Neural progenitor cell (in vitro differentiated cells): ENCODE results near the gene DNAL4. TPM values are rescaled to one million over a fixed set of nuclear protein-coding genes. Genes with fewer than 3 reads are reported as not detected.

Experiments used
- DNase-seq: peaks from one replicate; pipeline ENCODE4 v3.0.0-alpha.2; 2016; ENCODE audit warnings: low spot score
- H2AFZ ChIP-seq: fragments of 200-600 bp; sonication (generic); replicated peaks from 2 replicates; pipeline ENCODE4 v1.6.1; 2016; ENCODE audit warnings: antibody characterized with exemption
- H3F3A ChIP-seq: fragments of 200-600 bp; sonication (generic); 2 replicates; pipeline ENCODE4 v1.6.1; 2016; ENCODE audit warnings: antibody characterized with exemption, low read depth
- H3K27ac ChIP-seq: fragments of 200-600 bp; sonication (generic); 2 replicates; pipeline ENCODE4 v1.5.1; 2016; ENCODE audit warnings: mild to moderate bottlenecking
- H3K27me3 ChIP-seq: fragments of 200-600 bp; sonication (generic); 2 replicates; pipeline ENCODE4 v1.6.1; 2016; ENCODE audit warnings: mild to moderate bottlenecking, moderate library complexity
- H3K36me3 ChIP-seq: fragments of 200-600 bp; sonication (generic); 2 replicates; pipeline ENCODE4 v1.5.1; 2016
- H3K4me1 ChIP-seq: fragments of 200-600 bp; sonication (generic); 2 replicates; pipeline ENCODE4 v1.6.1; 2016; ENCODE audit warnings: mixed run types
- H3K4me2 ChIP-seq: fragments of 200-600 bp; sonication (generic); 2 replicates; pipeline ENCODE4 v1.6.1; 2016
- H3K4me3 ChIP-seq: fragments of 200-600 bp; sonication (generic); 2 replicates; pipeline ENCODE4 v1.5.1; 2016
- H3K79me2 ChIP-seq: fragments of 200-600 bp; sonication (generic); 2 replicates; pipeline ENCODE4 v1.6.1; 2016; ENCODE audit warnings: low read depth
- H3K9ac ChIP-seq: fragments of 200-600 bp; sonication (generic); 2 replicates; pipeline ENCODE4 v1.6.1; 2016
- H3K9me3 ChIP-seq: fragments of 200-600 bp; sonication (generic); 2 replicates; pipeline ENCODE4 v1.5.1; 2016; ENCODE audit warnings: low read depth
- H4K20me1 ChIP-seq: fragments of 200-600 bp; sonication (generic); 2 replicates; pipeline ENCODE4 v1.6.1; 2016; ENCODE audit warnings: low read depth
- H3K27ac Mint-ChIP-seq: 3 replicates; pipeline ENCODE4 v1.8.0; 2021; ENCODE audit warnings: mixed read lengths
- H3K27me3 Mint-ChIP-seq: 2 replicates; pipeline ENCODE4 v1.8.0; 2022; ENCODE audit warnings: low read depth, mild to moderate bottlenecking, inconsistent platforms, moderate library complexity, mixed read lengths; ENCODE audit not compliant: insufficient read depth
- H3K36me3 Mint-ChIP-seq: 3 replicates; pipeline ENCODE4 v1.8.0; 2021; ENCODE audit warnings: mixed read lengths
- H3K4me1 Mint-ChIP-seq: 3 replicates; pipeline ENCODE4 v1.8.0; 2021; ENCODE audit warnings: mixed read lengths
- H3K4me3 Mint-ChIP-seq: 3 replicates; pipeline ENCODE4 v1.8.0; 2021; ENCODE audit warnings: mild to moderate bottlenecking, moderate library complexity, mixed read lengths
- H3K9me3 Mint-ChIP-seq: 3 replicates; pipeline ENCODE4 v1.8.0; 2020; ENCODE audit warnings: mixed read lengths
- EZH2 ChIP-seq: fragments of 200-600 bp; sonication (generic); IDR thresholded peaks from 2 replicates; pipeline ENCODE4 v1.6.1; 2017; ENCODE audit warnings: antibody characterized with exemption, mild to moderate bottlenecking, moderate library complexity
- EZH2phosphoT487 ChIP-seq: fragments of 200-600 bp; sonication (generic); IDR thresholded peaks from 2 replicates; pipeline ENCODE4 v1.6.1; 2017; ENCODE audit warnings: antibody characterized with exemption
- total RNA-seq: library from RNA; depleted of rRNA; stranded (reverse); fragments of >200 nt; gene quantifications from 2 replicates; pipeline ENCODE4 v1.2.3, GENCODE V29; 2015; ENCODE audit warnings: low replicate concordance
- TF ChIP-seq, protein P1 (sequence below): fragments of 200-600 bp; sonication (generic); IDR thresholded peaks from 2 replicates; pipeline ENCODE4 v1.5.1; 2017; ENCODE audit warnings: antibody characterized with exemption, mild to moderate bottlenecking

The DNAL4 gene
- total RNA-seq, 1 donor from 2014 or later, result 10.7 TPM

DNA sequence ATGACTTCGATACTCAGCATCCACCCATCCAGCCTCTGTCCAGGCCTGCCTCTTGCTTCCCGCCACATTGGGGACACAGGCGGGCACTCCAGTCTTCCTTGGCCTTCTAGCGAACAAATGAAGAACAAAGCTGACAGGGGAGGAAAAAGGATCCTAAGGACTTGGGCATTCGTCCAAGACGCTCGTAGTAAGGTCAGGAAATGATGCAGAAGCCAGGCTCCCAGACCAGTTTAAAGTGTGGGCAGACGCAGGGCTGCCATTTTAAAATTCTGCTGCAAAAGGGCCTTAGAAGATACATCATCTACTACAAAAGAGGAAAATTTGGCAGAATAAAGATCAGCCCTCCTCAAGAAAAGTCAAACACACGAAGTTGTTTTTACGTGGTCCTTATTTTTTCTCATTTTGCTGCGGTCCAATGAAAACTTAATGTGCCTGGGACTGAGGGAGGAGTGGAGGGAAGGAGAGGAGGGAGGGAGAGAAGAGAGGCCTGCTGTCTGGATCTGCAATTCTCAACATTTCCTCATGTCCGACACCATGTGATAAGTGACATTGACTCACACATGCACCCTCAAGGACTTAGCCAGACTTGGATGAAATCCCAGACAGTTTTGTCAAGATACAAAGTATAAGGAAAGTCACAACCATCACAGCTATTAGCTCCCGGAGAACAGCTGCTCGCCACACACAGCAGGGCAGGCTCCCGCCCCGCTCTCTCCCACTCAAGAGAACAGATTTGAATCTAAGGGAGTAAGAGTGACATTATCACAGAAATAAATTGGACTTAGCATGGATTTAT, 5.7 kb downstream of the DNAL4 start:
- Histone ChIP-seq H4K20me1 (peaks cover 3% of the 10 kb centered on the region), H3K36me3 (no peaks in the 10 kb centered on the region), H3K9me3 (no peaks in the 10 kb centered on the region), H3F3A (no peaks in the 10 kb centered on the region), H3K9ac (no peak overlapping the region), H3K4me1 (peaks cover 3% of the 10 kb centered on the region), H2AFZ (no peak overlapping the region), H3K27me3 (no peaks in the 10 kb centered on the region), H3K4me3 (no peak overlapping the region), H3K79me2 (peaks cover under 1% of the 10 kb centered on the region), H3K27ac (no peak overlapping the region), H3K4me2 (no peak overlapping the region)
- H3K9me3 Mint-ChIP-seq, result no peaks in the 10 kb centered on the region
- no peak overlapping the region for H3K27ac Mint-ChIP-seq
- H3K4me1 Mint-ChIP-seq, result peaks cover 7% of the 10 kb centered on the region
- H3K27me3 Mint-ChIP-seq, result peaks cover 3% of the 10 kb centered on the region
- H3K4me3 Mint-ChIP-seq, result no peak overlapping the region
- DNase-seq, result no peak
- H3K36me3 Mint-ChIP-seq, result no peaks in the 10 kb centered on the region
- no peak for TF ChIP-seq EZH2phosphoT487
- no peak for TF ChIP-seq EZH2
- TF ChIP-seq, protein P1, sequence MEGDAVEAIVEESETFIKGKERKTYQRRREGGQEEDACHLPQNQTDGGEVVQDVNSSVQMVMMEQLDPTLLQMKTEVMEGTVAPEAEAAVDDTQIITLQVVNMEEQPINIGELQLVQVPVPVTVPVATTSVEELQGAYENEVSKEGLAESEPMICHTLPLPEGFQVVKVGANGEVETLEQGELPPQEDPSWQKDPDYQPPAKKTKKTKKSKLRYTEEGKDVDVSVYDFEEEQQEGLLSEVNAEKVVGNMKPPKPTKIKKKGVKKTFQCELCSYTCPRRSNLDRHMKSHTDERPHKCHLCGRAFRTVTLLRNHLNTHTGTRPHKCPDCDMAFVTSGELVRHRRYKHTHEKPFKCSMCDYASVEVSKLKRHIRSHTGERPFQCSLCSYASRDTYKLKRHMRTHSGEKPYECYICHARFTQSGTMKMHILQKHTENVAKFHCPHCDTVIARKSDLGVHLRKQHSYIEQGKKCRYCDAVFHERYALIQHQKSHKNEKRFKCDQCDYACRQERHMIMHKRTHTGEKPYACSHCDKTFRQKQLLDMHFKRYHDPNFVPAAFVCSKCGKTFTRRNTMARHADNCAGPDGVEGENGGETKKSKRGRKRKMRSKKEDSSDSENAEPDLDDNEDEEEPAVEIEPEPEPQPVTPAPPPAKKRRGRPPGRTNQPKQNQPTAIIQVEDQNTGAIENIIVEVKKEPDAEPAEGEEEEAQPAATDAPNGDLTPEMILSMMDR, result no peak

DNA sequence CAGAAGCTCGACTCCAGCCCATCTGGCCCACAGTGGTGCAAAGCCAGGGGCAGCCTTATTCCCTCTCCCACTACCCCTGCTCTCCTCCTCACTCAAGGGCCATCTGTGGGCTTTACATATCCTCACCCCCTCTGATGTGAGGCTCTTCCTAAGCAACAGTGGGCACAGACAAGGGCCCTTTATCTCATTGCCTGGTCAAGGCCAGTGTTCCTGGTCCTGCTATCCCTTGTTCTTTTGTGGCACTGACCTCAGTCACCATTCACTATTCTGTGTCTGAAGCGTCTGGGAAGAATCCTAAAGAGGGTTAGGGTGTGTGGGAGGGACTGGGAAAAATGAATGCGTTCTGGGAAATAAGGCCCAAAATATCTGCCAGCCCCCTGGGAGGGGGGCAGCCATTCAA, 7.3 kb downstream of the DNAL4 start:
- no peaks in the 10 kb centered on the region for H3F3A ChIP-seq
- H3K9ac ChIP-seq, result no peak overlapping the region
- Mint-ChIP-seq H3K36me3 (peaks cover 2% of the 10 kb centered on the region), H3K27ac (no peak overlapping the region), H3K4me1 (peaks cover 10% of the 10 kb centered on the region), H3K4me3 (no peak overlapping the region), H3K27me3 (peaks cover 3% of the 10 kb centered on the region), H3K9me3 (no peaks in the 10 kb centered on the region)
- no peak overlapping the region for H2AFZ ChIP-seq
- no peak for DNase-seq
- H3K27me3 ChIP-seq, result no peaks in the 10 kb centered on the region
- no peaks in the 10 kb centered on the region for H3K9me3 ChIP-seq
- H3K4me3 ChIP-seq, result no peak overlapping the region
- H3K4me1 ChIP-seq, result peaks cover 7% of the 10 kb centered on the region
- peaks cover 3% of the 10 kb centered on the region for H4K20me1 ChIP-seq
- no peaks in the 10 kb centered on the region for H3K36me3 ChIP-seq
- TF ChIP-seq EZH2 (no peak), EZH2phosphoT487 (no peak)
- TF ChIP-seq, protein P1, result no peak
- no peak overlapping the region for H3K4me2 ChIP-seq
- H3K27ac ChIP-seq, result no peak overlapping the region
- H3K79me2 ChIP-seq, result no peaks in the 10 kb centered on the region

DNA sequence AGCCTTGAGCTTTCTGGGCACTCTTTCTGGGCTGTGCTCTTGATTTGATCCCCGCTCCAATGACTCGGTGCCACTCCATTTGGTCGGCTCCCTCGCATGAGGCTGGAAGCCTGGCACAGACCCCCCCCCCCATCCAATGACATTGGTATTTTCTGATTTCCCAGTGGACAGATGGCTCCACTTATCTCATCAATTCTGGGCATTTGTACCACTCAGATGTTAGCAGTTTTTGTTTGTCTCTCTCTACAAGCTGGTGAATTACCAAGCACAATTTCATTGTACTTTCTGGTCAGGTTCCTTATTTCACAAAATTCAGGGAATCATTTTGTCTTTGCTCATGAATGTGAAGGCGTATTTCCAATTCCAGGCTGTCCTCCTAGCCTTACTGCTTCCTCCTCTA, 9.1 kb downstream of the DNAL4 start:
- Histone ChIP-seq H3K79me2 (no peaks in the 10 kb centered on the region), H3K4me3 (no peak overlapping the region), H3K36me3 (no peaks in the 10 kb centered on the region), H3K27ac (no peak overlapping the region), H3K27me3 (no peaks in the 10 kb centered on the region), H3K4me2 (no peak overlapping the region), H4K20me1 (peaks cover 3% of the 10 kb centered on the region), H2AFZ (no peak overlapping the region), H3K4me1 (peaks cover 7% of the 10 kb centered on the region), H3F3A (no peaks in the 10 kb centered on the region), H3K9me3 (no peaks in the 10 kb centered on the region), H3K9ac (no peak overlapping the region)
- H3K36me3 Mint-ChIP-seq, result peaks cover 5% of the 10 kb centered on the region
- H3K27me3 Mint-ChIP-seq, result peaks cover 3% of the 10 kb centered on the region
- H3K4me3 Mint-ChIP-seq, result no peak overlapping the region
- H3K4me1 Mint-ChIP-seq, result peaks cover 10% of the 10 kb centered on the region
- DNase-seq, result no peak
- no peak overlapping the region for H3K27ac Mint-ChIP-seq
- H3K9me3 Mint-ChIP-seq, result no peaks in the 10 kb centered on the region
- TF ChIP-seq EZH2phosphoT487 (no peak), EZH2 (no peak)

DNA sequence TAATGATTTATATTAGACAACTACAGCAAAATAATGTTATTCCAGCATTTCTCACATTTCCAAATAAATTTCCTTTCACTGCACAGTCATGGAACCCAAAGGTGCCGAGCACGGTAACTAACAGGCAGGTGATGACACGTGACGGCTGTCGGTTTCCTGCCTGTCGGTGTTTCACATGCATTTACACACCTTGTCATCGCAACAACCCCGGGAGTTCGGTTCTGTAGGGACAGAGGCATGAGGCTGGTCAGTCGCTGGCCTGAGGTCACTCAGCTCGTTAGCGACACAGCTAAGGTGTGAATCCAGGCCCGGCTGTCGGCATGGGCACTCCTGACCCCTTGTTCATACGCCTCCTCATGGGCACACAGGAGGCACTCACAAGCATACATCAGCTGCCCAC, 9.9 kb downstream of the DNAL4 start:
- H3K27me3 ChIP-seq, result no peaks in the 10 kb centered on the region
- H3K79me2 ChIP-seq, result no peaks in the 10 kb centered on the region
- Mint-ChIP-seq H3K36me3 (peaks cover 5% of the 10 kb centered on the region), H3K9me3 (no peaks in the 10 kb centered on the region), H3K4me3 (no peak overlapping the region), H3K4me1 (peaks cover 10% of the 10 kb centered on the region), H3K27me3 (peaks cover 3% of the 10 kb centered on the region), H3K27ac (no peak overlapping the region)
- no peak overlapping the region for H3K27ac ChIP-seq
- DNase-seq, result no peak
- H3K4me3 ChIP-seq, result no peak overlapping the region
- no peak overlapping the region for H3K4me2 ChIP-seq
- no peak overlapping the region for H3K9ac ChIP-seq
- H3F3A ChIP-seq, result no peaks in the 10 kb centered on the region
- no peak overlapping the region for H2AFZ ChIP-seq
- no peaks in the 10 kb centered on the region for H3K9me3 ChIP-seq
- peaks cover 3% of the 10 kb centered on the region for H4K20me1 ChIP-seq
- H3K36me3 ChIP-seq, result no peaks in the 10 kb centered on the region
- TF ChIP-seq, protein P1, result no peak
- no peak for TF ChIP-seq EZH2phosphoT487
- no peak for TF ChIP-seq EZH2
- peaks cover 7% of the 10 kb centered on the region for H3K4me1 ChIP-seq
